Activated T-helper 2 cell treated with anti-CD3 and anti-CD28 coated beads, Interferon-gamma antibody, Interleukin-2, Interleukin-4, amounts not matched to agents 10 μg/mL and 5 μg/mL and 100 μg/mL, durations not matched to agents 14 hours and 24 hours and 36 hours (primary cell): ENCODE results near the gene MB. TPM values are rescaled to one million over a fixed set of nuclear protein-coding genes. Genes with fewer than 3 reads are reported as not detected.

Experiments
- DNase-seq: peaks from one replicate; pipeline ENCODE4 v3.0.0; 2021; ENCODE audit warnings: low spot score
- H3K27ac Mint-ChIP-seq: one replicate; pipeline ENCODE4 v1.8.0; 2021; ENCODE audit warnings: mixed read lengths
- H3K27me3 Mint-ChIP-seq: one replicate; pipeline ENCODE4 v1.8.0; 2021; ENCODE audit warnings: low read depth, mixed read lengths
- H3K36me3 Mint-ChIP-seq: one replicate; pipeline ENCODE4 v1.8.0; 2021; ENCODE audit warnings: low read depth, mixed read lengths
- H3K4me1 Mint-ChIP-seq: one replicate; pipeline ENCODE4 v1.8.0; 2021; ENCODE audit warnings: low read depth, mixed read lengths
- H3K4me3 Mint-ChIP-seq: one replicate; pipeline ENCODE4 v1.8.0; 2021; ENCODE audit warnings: low read depth, mild to moderate bottlenecking, moderate library complexity, mixed read lengths
- H3K9me3 Mint-ChIP-seq: one replicate; pipeline ENCODE4 v1.8.0; 2021; ENCODE audit warnings: mixed read lengths
- intact Hi-C: fragments of 100-400 bp; cut with micrococcal nuclease; formaldehyde crosslinking; loops from one replicate; pipeline ENCODE4 v1.15.1; 2023
- total RNA-seq: library from RNA; stranded (reverse); gene quantifications from 2 replicates; pipeline ENCODE4 v1.2.3, GENCODE V29; 2022

MB gene
- total RNA-seq, 1 donor from 2014 or later, result 0.50 TPM

DNA sequence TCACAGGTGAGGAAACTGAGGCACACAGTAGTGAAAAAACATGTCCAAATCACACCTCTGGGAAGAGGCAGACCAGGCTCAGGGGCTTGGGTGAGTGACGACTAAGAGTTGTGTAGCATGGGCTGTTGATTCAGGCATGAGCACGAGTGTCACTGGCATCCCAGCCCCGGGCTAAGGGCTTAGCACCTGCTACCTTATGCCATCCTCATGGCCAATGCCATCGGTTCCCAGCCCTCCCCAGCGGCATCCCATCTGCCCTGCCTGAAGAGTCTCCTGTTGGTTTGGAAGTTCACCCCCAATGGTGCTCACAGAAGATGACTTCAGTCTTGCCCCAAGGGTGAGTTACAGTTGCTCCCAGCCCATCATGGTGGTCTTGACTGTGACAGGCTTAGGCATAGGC, 22.4 kb downstream of the MB start:
- no peaks in the 10 kb centered on the region for H3K36me3 Mint-ChIP-seq
- intact Hi-C loops, result no loop called here
- no peaks in the 10 kb centered on the region for H3K4me1 Mint-ChIP-seq
- H3K27me3 Mint-ChIP-seq, result no peaks in the 10 kb centered on the region
- H3K9me3 Mint-ChIP-seq, result no peaks in the 10 kb centered on the region
- H3K27ac Mint-ChIP-seq, result no peak overlapping the region
- no peak overlapping the region for H3K4me3 Mint-ChIP-seq
- DNase-seq, result no peak

DNA sequence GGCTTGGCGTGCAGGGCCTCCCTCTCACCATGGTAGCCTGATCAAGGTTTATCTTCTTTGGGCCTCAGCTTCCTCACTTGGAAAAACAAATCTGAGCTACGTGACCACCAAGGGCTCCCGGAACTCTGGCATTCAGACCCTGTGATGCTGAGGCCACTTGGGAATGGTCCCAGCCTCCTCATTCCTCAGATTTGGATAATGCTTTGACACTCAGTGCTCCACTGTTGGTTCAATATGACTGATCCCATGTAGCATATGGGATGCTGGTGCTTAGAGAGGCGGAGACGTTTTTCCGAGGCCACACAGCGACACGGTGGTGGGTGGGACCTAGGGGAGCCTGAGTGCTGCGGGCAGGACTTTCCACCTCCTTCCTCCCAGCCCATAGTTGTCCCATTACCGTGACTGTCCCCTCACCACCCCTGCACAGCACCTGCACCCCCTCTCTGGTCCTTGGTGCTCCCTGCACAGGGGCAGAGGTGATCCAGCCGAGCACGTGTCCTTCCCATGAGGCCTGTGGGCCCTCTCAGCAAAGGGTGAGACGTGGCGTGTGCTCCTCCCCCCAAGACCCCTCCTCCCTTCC, 23.1 kb downstream of the MB start:
- no peaks in the 10 kb centered on the region for H3K27me3 Mint-ChIP-seq
- no peak overlapping the region for H3K4me3 Mint-ChIP-seq
- no peak overlapping the region for H3K27ac Mint-ChIP-seq
- no peaks in the 10 kb centered on the region for H3K9me3 Mint-ChIP-seq
- H3K36me3 Mint-ChIP-seq, result no peaks in the 10 kb centered on the region
- intact Hi-C loops, result no loop called here
- no peak for DNase-seq
- no peaks in the 10 kb centered on the region for H3K4me1 Mint-ChIP-seq

DNA sequence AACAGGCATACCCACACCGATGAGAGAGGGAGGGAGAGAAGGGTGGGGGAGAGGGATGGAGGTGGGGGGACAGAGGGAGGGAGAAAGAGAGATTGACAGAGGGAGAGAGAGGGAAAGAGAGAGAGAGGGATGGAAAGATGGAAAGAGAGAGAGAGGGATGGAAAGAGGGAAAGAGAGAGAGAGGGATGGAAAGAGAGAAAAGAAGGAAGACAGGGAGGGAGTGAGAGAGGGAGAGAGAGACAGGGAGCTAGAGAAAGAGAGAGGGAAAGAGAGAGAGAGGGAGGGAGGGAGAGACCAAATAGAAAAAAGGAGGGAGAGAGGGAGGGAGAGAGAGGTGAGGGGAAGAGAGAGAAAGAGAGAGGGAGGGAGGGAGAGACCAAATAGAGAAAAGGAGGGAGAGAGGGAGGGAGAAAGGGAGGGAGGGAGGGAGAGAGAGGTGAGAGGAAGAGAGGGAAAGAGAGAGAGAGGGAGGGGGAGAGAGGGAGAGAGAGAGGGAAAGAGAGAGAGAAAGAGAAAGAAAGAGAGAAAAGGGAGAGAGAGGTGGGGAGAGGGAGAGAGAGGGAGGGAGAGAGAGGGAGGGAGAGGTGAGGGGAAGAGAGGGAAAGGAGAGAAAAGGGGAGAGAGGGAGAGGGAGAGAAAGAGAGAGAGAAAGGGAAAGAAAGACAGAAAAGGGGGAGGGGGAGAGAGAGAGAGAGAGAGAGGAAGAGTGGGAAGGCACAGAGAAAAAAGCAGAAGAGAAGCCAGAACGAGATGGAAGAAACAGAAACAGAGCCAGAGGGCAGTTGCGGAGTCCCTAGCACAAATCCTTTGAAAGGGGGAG, 23.8 kb downstream of the MB start:
- no peaks in the 10 kb centered on the region for H3K27me3 Mint-ChIP-seq
- no peak overlapping the region for H3K4me3 Mint-ChIP-seq
- no peaks in the 10 kb centered on the region for H3K36me3 Mint-ChIP-seq
- no peak overlapping the region for H3K27ac Mint-ChIP-seq
- intact Hi-C loops, result no loop called here
- DNase-seq, result no peak
- no peaks in the 10 kb centered on the region for H3K4me1 Mint-ChIP-seq
- H3K9me3 Mint-ChIP-seq, result no peaks in the 10 kb centered on the region

- H3K27ac Mint-ChIP-seq, result no peak overlapping the region
- no peak overlapping the region for H3K4me3 Mint-ChIP-seq
- intact Hi-C loops, result no loop called here
- H3K36me3 Mint-ChIP-seq, result no peaks in the 10 kb centered on the region
- no peaks in the 10 kb centered on the region for H3K27me3 Mint-ChIP-seq
- H3K9me3 Mint-ChIP-seq, result no peaks in the 10 kb centered on the region
- DNase-seq, result no peak
- no peaks in the 10 kb centered on the region for H3K4me1 Mint-ChIP-seq
These were observed 24.6 kb downstream of the MB start for GRCh38 chr22:35592418-35592967.

DNA sequence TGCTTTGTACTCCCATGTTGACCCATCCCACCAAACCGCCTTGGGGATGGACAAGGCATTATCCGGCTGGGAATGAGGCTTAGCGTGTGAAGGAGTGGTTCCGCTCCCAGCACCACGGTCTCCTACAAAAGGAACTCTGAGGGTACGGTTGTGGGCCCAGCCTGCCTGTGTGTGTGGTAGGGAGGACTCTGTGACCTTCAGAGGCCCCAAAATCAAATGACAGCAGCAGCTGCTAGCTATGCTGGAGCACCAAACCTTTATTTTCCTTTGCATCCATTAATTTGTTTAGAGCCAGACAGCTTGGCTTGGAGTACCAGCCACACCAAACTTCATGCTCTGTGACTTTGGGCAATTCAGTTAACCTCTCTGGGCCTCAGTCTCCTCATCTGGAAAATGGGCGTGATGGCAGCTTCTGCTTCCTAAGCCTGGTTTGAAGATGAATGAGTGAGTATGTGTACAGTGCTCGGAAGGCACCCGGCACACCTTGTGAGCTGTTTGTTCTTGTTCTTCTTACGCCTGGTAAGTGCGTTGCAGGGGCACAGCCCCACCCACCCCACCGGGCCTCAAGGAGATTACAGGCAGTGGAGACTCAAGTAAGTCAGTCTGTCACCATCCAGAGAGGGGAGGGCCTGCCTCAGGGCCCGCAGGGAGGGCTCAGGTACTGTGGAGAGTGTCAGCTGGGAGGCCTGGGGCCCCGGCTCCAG, 25.3 kb downstream of the MB start:
- Mint-ChIP-seq H3K9me3 (no peaks in the 10 kb centered on the region), H3K27me3 (no peaks in the 10 kb centered on the region), H3K4me3 (no peak overlapping the region), H3K27ac (no peak overlapping the region), H3K4me1 (no peaks in the 10 kb centered on the region), H3K36me3 (no peaks in the 10 kb centered on the region)
- no peak for DNase-seq
- intact Hi-C loops, result no loop called here

- H3K36me3 Mint-ChIP-seq, result no peaks in the 10 kb centered on the region
- no peaks in the 10 kb centered on the region for H3K27me3 Mint-ChIP-seq
- intact Hi-C loops, result no loop called here
- H3K4me3 Mint-ChIP-seq, result no peak overlapping the region
- H3K27ac Mint-ChIP-seq, result no peak overlapping the region
- H3K4me1 Mint-ChIP-seq, result no peaks in the 10 kb centered on the region
- DNase-seq, result no peak
- H3K9me3 Mint-ChIP-seq, result no peaks in the 10 kb centered on the region
These were observed 26.4 kb downstream of the MB start for GRCh38 chr22:35590634-35591295.

- no peaks in the 10 kb centered on the region for H3K9me3 Mint-ChIP-seq
- no peaks in the 10 kb centered on the region for H3K36me3 Mint-ChIP-seq
- DNase-seq, result no peak
- H3K4me1 Mint-ChIP-seq, result no peaks in the 10 kb centered on the region
- H3K27ac Mint-ChIP-seq, result no peak overlapping the region
- H3K27me3 Mint-ChIP-seq, result no peaks in the 10 kb centered on the region
- H3K4me3 Mint-ChIP-seq, result no peak overlapping the region
- intact Hi-C loops, result no loop called here
These were observed 27.4 kb downstream of the MB start for GRCh38 chr22:35589756-35590093.

GRCh38 chr22:35589071-35589755, 27.9 kb downstream of the MB start:
- no peak for DNase-seq
- Mint-ChIP-seq H3K27me3 (no peaks in the 10 kb centered on the region), H3K4me3 (no peak overlapping the region), H3K4me1 (no peaks in the 10 kb centered on the region), H3K9me3 (no peaks in the 10 kb centered on the region), H3K36me3 (no peaks in the 10 kb centered on the region), H3K27ac (no peak overlapping the region)
- intact Hi-C loops, result no loop called here

DNA sequence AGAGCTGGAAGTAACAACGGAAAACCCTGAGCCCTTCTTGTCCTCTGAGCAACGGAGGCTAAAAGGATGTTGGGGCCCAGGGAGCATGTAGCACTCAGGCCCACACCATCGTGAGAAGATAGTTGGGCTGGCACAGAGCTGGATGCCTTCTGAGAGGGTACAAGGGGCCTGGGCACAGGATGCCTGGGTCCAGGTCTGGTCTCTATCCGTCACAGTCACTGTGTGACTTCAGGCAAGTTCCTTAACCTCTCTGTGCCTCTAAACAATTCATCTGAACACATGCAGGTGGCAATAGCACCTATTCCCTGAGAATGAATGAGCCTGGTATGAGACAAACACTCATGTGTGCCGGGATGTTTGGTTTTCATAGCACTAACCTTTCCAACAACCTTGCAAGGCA, 29.2 kb downstream of the MB start:
- H3K36me3 Mint-ChIP-seq, result no peaks in the 10 kb centered on the region
- intact Hi-C loops, result no loop called here
- no peaks in the 10 kb centered on the region for H3K27me3 Mint-ChIP-seq
- no peak overlapping the region for H3K27ac Mint-ChIP-seq
- no peaks in the 10 kb centered on the region for H3K4me1 Mint-ChIP-seq
- H3K9me3 Mint-ChIP-seq, result no peaks in the 10 kb centered on the region
- no peak overlapping the region for H3K4me3 Mint-ChIP-seq
- DNase-seq, result no peak

DNA sequence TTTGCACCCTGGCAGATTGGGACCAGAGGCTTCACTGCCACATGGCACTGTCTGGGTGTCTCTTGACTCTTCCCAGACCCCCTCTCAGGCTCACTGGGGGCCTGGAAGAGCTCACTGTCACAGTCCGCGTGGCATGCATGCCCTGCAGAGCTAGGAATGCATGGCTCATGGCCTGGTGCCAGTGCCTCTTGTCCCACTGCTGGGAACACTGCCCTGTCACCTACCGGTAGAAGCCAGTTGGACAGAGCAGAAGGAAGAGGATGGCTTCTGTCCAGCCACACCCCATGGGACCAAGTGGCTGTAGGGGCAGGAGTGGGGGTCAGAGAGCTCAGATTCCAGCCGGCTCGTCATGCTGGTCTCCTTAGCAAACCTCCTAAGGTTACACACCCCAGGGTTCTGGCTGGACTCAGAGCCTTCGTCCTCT, 29.7 kb downstream of the MB start:
- H3K4me3 Mint-ChIP-seq, result no peak overlapping the region
- intact Hi-C loops, result no loop called here
- H3K36me3 Mint-ChIP-seq, result no peaks in the 10 kb centered on the region
- H3K4me1 Mint-ChIP-seq, result no peaks in the 10 kb centered on the region
- no peak for DNase-seq
- H3K9me3 Mint-ChIP-seq, result no peaks in the 10 kb centered on the region
- H3K27me3 Mint-ChIP-seq, result no peaks in the 10 kb centered on the region
- no peak overlapping the region for H3K27ac Mint-ChIP-seq

- no peak overlapping the region for H3K4me3 Mint-ChIP-seq
- no peaks in the 10 kb centered on the region for H3K27me3 Mint-ChIP-seq
- intact Hi-C loops, result no loop called here
- no peaks in the 10 kb centered on the region for H3K9me3 Mint-ChIP-seq
- DNase-seq, result no peak
- no peak overlapping the region for H3K27ac Mint-ChIP-seq
- no peaks in the 10 kb centered on the region for H3K4me1 Mint-ChIP-seq
- no peaks in the 10 kb centered on the region for H3K36me3 Mint-ChIP-seq
These were observed 30.4 kb downstream of the MB start for GRCh38 chr22:35586771-35587170.

- Mint-ChIP-seq H3K36me3 (no peaks in the 10 kb centered on the region), H3K27me3 (no peaks in the 10 kb centered on the region), H3K27ac (no peak overlapping the region), H3K4me1 (no peaks in the 10 kb centered on the region), H3K4me3 (no peak overlapping the region), H3K9me3 (no peaks in the 10 kb centered on the region)
- DNase-seq, result peak; percentile 36
- intact Hi-C loops, result loop anchor here (1.0 to 2.0 kb wide), 2 partner anchors 152 to 233 kb away; no protein-coding TSS in a partner anchor
These were observed 34.1 kb downstream of the MB start for GRCh38 chr22:35582861-35583670.
